Esophagus mucosa (tissue), 1 donor: Measurements from ENCODE around the gene GPR32. TPM values are rescaled to one million over a fixed set of nuclear protein-coding genes. Genes with fewer than 3 reads are reported as not detected.
"Not testable (repeated sequence)": the region's sequence is repeated elsewhere in the genome, so short reads cannot be mapped to it uniquely, and the experiment has no call there.

ENCODE experiments used
- ATAC-seq: fragments of 200-7000 bp; cut with Tn5 transposase; one replicate; pipeline ENCODE4 v1.9.1; 2020
- total RNA-seq: library from RNA; stranded (reverse); gene quantifications from one replicate; pipeline ENCODE4 v1.2.4, GENCODE V29; 2023
- donor health status: DM: yes; HTN: yes; CAD: no.

Gene GPR32
- total RNA-seq, 1 donor from 2014 or later, result not detected

DNA sequence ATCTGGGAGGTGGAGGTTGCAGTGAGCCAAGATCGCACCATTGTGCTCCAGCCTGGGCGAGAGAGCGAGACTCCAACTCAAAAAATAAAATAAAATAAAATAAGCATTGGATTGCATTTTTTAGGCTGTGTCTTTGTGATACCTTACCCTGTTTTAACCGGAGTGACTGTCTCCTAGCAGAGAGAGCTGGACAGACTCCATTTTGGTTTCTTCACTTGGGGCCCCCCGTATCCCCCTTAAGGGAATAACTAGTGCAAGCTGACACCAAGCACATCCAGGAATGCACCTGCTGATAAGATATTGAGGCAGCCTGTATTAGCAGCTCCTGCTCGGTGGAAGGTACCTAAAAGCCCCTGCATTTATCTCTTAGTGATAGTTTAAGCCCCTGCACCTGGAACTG, 20.8 kb upstream of the GPR32 start:
- no peak for ATAC-seq

DNA sequence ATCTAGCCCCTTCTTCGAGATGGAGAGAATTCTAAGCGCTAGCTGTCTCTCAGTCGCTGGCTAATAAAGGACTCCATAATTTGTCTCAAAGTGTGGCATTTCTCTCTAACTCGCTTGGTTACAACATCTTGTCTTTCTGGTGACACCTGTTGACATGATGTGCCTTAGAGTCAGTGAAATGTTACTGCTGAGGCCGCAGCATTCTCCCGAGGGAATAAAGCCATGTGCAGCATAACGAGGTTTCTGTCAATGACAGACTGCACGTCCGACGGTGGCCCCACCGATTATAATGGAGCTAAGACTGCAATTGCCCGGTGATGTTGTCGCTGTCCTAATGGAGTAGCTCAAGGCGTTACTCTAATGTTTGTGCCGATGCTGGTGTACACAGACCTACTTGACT, 20.3 kb upstream of the GPR32 start:
- no peak for ATAC-seq

DNA sequence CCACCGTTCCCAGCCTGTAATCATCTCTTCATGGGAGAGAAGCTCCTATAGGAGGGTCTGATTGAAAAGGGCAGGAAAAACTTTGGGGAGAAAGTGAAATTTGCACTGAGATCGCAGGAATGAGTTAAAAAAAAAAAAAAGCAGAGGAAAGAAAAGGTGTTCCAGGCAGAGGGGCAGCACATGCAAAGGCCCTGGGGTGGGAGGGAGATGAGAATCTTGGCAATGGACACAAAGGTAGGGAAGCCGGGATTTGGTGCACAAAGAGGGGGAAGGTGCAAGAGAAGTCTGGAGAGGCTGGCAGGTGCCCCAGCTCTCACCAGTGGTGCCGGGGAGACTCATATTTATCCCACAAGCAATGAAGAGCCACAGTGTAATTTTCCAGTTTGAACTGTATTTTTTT, 16.4 kb upstream of the GPR32 start:
- no peak for ATAC-seq

DNA sequence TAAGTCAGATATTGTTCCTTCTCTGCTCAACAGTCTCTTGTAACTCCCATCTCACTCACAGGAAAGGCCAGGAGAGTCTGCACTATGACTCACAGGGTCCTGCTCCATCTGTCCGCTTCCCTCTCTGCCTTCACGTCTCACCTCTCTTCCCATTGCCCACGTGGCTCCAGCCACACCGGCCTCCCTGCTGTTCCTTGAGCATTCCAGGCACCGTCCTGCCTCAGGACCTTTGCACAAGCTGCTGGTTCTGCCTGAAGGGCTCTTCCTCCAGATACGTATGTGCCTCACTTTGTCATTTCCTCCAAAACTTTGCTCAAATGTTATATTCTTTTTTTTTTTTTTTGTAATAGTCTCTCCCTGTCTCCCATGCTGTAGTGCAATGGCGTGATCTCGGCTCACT, 14.0 kb upstream of the GPR32 start:
- ATAC-seq, result not testable (repeated sequence)

DNA sequence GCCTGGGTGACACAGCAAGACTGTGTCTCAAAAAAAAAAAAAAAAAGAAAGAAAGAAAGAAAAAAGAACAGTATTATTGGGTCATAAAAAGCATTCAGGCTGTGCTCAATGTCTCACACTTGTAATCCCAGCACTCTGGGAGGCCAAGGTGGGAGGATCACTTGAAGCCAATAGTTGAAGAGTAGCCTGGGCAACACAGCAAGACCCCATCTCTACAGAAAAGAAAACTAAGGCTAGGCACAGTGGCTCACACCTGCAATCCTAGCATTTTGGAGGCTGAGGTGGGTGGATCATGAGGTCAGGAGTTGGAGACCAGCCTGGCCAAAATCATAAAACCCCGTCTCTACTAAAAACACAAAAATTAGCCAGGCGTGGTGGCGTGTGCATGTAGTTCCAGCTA, 12.6 kb upstream of the GPR32 start:
- ATAC-seq, result not testable (repeated sequence)

DNA sequence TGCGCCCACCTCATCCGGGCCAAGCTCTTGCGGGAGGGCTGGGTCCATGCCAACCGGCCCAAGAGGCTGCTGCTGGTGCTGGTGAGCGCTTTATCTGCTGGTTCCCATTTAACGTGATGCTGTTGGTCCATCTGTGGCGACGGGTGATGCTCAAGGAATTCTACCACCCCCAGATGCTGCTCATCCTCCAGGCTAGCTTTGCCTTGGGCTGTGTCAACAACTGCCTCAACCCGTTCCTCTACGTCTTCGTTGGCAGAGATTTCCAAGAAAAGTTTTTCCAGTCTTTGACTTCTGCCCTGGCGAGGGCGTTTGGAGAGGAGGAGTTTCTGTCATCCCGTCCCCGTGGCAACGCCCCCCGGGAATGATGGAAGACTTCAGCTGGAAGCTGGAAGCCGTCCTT, 11.2 kb upstream of the GPR32 start:
- not testable (repeated sequence) for ATAC-seq

GRCh38 chr19:50759886-50760285, 10.4 kb upstream of the GPR32 start:
- no peak for ATAC-seq

- not testable (repeated sequence) for ATAC-seq
Observed at GRCh38 chr19:50761501-50761900, 8.8 kb upstream of the GPR32 start.

DNA sequence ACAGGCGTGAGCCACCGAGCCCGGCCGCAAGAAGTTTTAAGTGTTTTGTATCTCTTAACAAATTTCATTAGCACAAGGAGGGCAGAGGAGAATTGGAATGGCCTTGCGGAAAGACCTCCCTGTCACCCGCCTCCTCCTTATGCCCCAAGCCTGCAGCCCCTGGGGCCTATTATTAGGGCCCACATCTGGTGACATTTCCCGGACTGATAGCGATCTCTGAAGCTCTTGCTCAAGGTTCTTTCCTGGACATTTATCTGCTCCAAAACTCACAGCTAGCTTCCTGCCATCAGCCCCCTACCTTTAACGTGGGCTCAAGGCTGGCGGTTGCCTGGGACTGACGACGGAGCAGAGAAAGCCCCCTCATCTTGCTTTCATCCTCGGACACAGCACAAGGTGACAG, 6.7 kb upstream of the GPR32 start:
- ATAC-seq, result not testable (repeated sequence)

GRCh38 chr19:50764409-50764808, 5.9 kb upstream of the GPR32 start:
- ATAC-seq, result no peak

DNA sequence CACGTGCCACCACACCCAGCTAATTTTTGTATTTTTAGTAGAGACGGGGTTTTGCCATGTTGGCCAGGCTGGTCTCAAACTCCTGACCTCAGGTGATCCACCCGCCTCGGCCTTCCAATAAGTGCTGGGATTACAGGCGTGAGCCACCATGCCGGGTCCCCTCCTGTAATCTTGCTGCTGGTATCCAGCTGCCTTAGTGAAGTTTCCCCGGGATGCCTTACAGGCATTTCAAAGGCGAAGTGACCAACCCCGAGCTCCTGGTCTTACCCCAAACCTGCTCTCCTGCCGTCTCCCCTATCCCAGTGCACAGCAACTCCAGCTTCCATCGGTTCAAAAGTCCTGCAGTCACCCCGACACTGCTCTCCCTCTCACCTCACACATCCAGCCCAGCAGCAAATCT, 3.5 kb upstream of the GPR32 start:
- ATAC-seq, result not testable (repeated sequence)

DNA sequence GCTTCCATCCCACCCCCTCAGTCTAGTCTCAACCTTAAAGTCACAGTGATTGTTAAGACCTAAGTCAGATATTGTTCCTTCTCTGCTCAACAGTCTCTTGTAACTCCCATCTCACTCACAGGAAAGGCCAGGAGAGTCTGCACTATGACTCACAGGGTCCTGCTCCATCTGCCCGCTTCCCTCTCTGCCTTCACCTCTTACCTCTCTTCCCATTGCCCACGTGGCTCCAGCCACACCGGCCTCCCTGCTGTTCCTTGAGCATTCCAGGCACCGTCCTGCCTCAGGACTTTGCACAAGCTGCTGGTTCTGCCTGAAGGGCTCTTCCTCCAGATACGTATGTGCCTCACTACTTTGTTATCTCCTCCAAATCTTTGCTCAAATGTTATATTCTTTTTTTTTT, 3.0 kb upstream of the GPR32 start:
- not testable (repeated sequence) for ATAC-seq

DNA sequence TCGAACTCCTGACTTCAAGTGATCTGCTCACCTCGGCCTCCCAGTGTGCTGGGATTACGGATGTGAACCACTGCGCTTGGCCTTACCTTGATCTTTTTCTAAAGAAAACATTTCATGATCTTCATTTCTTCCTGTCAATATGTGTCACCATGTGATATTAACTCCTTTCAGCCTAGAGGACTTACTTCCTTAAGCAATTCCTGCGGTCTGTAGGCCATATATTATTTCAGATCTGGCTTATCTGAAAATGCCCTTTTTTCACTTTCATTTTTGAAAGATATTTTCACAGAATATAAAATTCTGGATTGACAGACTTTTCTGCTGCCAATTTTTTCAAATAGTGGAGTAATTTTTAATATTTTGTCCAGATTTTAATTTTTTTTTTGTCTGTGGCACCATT, 2.0 kb upstream of the GPR32 start:
- ATAC-seq, result no peak

DNA sequence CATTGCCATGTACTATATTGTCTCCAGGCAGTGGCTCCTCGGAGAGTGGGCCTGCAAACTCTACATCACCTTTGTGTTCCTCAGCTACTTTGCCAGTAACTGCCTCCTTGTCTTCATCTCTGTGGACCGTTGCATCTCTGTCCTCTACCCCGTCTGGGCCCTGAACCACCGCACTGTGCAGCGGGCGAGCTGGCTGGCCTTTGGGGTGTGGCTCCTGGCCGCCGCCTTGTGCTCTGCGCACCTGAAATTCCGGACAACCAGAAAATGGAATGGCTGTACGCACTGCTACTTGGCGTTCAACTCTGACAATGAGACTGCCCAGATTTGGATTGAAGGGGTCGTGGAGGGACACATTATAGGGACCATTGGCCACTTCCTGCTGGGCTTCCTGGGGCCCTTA, 624 bp downstream of the GPR32 start:
- no peak for ATAC-seq

DNA sequence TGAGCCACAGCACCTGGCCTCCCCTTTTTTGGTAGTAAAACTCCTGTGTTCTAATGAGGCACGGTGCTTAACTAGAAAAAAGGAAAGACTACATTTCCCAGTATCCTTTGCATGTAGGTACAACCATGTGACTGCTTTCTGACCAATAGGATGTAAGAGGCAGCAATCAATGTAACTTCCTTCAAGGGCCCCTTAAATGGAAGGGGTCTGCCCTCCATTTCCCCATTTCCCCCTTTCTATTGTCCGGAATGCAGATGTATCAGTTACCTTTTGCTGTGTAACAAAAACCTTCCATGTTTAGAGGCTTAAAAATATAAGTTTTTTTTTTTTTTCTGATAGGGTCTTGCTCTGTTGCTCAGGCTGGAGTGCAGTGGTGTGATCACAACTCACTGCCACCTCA, 2.2 kb downstream of the GPR32 start:
- no peak for ATAC-seq

- not testable (repeated sequence) for ATAC-seq
Observed at GRCh38 chr19:50772912-50773311, 2.6 kb downstream of the GPR32 start.

- not testable (repeated sequence) for ATAC-seq
Observed at GRCh38 chr19:50773454-50773853, 3.2 kb downstream of the GPR32 start.

DNA sequence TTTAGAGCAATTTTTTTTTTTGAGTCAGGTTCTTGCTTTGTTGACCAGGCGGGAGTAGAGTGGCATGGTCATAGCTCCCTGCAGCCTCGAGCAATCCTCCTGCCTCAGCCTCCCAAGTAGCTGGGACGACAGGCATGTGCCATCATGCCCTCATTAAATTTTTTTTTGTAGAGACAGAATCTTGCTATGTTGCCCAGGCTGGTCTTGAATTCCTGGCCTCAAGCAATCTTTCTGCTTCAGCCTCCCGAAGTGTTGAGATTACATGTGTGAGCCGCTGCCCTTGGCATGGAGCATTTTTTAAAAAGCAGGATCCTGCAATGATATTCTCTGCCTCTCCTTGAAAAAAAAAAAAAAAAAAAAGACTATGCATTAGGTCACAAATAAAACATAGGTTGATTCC, 5.9 kb downstream of the GPR32 start:
- no peak for ATAC-seq

DNA sequence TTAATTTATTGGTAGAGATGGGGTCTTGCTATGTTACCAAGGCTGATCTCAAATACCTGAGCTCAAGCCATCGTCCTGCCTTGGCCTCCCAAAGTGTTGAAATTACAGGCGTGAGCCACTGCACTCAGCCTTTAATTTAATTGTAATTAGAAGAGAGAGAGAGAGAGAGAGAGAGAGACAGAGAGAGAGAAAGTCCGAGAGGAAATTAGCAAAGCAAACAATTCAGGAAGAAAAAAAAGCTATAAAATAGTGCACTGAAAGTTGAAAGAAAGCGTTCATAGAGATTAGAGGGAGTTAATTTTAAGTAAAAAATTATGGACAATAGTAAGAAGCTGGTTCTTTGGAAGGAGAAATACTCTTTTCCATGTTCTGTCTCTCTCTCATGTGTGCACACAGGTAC, 7.0 kb downstream of the GPR32 start:
- ATAC-seq, result no peak

DNA sequence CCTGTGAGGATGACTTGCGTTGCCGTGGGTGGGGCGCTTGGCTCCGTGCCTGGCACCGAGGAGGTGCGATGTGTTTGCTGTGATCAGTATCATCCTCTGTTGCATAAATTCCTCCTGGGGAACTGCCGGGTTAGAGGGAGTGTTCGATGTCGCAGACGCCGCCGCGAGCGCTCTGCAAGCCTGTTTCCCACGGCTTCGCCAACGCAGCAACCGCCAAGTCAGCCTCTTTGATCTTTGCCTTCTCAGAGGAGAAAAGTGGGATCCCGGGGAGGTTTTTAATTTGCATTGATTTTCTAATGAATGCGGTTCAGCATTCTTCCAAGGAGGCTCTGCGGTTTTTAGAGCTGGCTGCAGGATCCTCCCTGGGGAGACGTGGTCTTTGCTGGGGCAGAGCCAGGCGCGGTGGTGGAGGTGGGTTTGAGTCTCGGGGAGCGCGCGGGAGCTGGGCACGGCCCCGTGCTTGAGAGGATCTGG, 7.6 kb downstream of the GPR32 start:
- ATAC-seq, result no peak

- ATAC-seq, result no peak
Observed at GRCh38 chr19:50778906-50779430, 8.7 kb downstream of the GPR32 start.

DNA sequence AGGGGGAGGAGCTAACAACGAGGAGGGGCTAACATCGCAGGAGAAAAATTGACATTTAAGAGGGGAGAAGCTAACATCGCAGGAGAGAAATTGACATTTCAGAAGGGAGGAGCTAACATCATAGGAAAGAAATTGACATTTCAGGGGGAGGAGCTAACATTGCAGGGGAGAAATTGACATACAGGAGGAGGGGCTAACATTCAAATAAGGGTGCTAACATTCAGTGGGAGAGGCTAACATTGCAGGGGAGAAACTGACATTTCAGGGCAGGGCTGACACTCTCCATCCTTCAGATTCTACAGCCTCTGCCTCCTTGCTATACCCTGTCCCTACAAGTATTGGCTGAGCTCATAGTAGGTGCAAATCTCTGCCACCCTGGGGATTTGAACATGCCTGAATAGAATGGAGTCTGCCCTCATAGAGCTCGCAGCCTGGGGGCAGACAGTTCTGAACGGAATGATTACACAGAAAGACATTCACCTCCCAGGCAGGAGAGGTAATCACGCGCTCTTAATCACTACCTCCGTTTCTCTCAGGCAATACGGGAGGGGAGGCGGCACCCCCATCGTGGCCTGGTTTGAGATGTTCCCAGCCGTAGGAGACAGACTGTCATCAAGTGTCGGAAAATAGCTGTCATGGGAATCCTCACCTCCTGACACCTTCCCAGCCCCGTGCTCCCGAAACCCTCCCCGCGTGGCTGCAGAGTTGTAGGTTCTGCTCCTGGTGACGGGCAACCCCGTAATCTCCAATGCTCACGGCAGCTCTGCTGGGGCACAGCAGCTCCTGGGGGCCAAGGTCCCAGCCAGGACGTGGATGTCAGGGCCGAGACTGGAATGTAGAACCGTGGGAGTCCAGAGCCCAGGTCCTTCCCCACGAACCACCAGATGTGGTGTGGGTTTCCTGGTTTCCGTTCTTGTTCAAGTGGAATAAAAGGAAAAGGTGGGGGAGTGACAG, 9.5 kb downstream of the GPR32 start:
- no peak for ATAC-seq

- ATAC-seq, result no peak
Observed at GRCh38 chr19:50780753-50781435, 10.6 kb downstream of the GPR32 start.

- not testable (repeated sequence) for ATAC-seq
Observed at GRCh38 chr19:50783848-50784152, 13.5 kb downstream of the GPR32 start.
